Measurements from ENCODE around the gene ZYX. TPM values are rescaled to one million over a fixed set of nuclear protein-coding genes. Genes with fewer than 3 reads are reported as not detected.

Gene ZYX
- total RNA-seq, 1 donor from 2014 or later = 107 TPM

GRCh38 chr7:143345428-143345900 lies 35.7 kb upstream of the ZYX start:
- Mint-ChIP-seq H3K9me3 (no peaks in the 10 kb centered on the region), H3K4me1 (ENCODE audit: unreplicated experiment) (peaks cover 5% of the 10 kb centered on the region), H3K27ac (peak overlapping the region; percentile 15), H3K27me3 (peaks cover 38% of the 10 kb centered on the region), H3K36me3 (no peaks in the 10 kb centered on the region), H3K4me3 (peak overlapping the region; percentile 75)
- peak; percentile 69 for TF ChIP-seq CTCF (conservative IDR thresholded peaks at IDR 0.05)
- no peak for DNase-seq (ENCODE audit: extremely low spot score, unreplicated experiment)

GRCh38 chr7:143346018-143346417 lies 35.1 kb upstream of the ZYX start:
- Mint-ChIP-seq H3K36me3 (no peaks in the 10 kb centered on the region), H3K4me1 (ENCODE audit: unreplicated experiment) (peaks cover 5% of the 10 kb centered on the region), H3K9me3 (no peaks in the 10 kb centered on the region), H3K27me3 (peaks cover 38% of the 10 kb centered on the region), H3K27ac (no peak overlapping the region), H3K4me3 (peak overlapping the region; percentile 75)
- DNase-seq (ENCODE audit: extremely low spot score, unreplicated experiment) = no peak
- no peak for TF ChIP-seq CTCF (conservative IDR thresholded peaks at IDR 0.05)

- Mint-ChIP-seq H3K27me3 (peaks cover 44% of the 10 kb centered on the region), H3K9me3 (no peaks in the 10 kb centered on the region), H3K4me3 (no peak overlapping the region), H3K27ac (no peak overlapping the region), H3K4me1 (ENCODE audit: unreplicated experiment) (peaks cover 13% of the 10 kb centered on the region), H3K36me3 (no peaks in the 10 kb centered on the region)
- no peak for DNase-seq (ENCODE audit: extremely low spot score, unreplicated experiment)
- no peak for TF ChIP-seq CTCF (conservative IDR thresholded peaks at IDR 0.05)
Measured at GRCh38 chr7:143347950-143348349, 33.2 kb upstream of the ZYX start.

GRCh38 chr7:143351060-143351459 lies 30.1 kb upstream of the ZYX start:
- no peaks in the 10 kb centered on the region for H3K36me3 Mint-ChIP-seq
- no peak overlapping the region for H3K27ac Mint-ChIP-seq
- DNase-seq (ENCODE audit: extremely low spot score, unreplicated experiment) = no peak
- H3K27me3 Mint-ChIP-seq = peaks cover 42% of the 10 kb centered on the region
- peaks cover 9% of the 10 kb centered on the region for H3K4me1 Mint-ChIP-seq (ENCODE audit: unreplicated experiment)
- no peak for TF ChIP-seq CTCF (conservative IDR thresholded peaks at IDR 0.05)
- H3K4me3 Mint-ChIP-seq = no peak overlapping the region
- no peaks in the 10 kb centered on the region for H3K9me3 Mint-ChIP-seq

- Mint-ChIP-seq H3K9me3 (no peaks in the 10 kb centered on the region), H3K4me3 (no peak overlapping the region), H3K36me3 (no peaks in the 10 kb centered on the region), H3K27me3 (peaks cover 37% of the 10 kb centered on the region), H3K4me1 (ENCODE audit: unreplicated experiment) (peaks cover 9% of the 10 kb centered on the region), H3K27ac (no peak overlapping the region)
- no peak for DNase-seq (ENCODE audit: extremely low spot score, unreplicated experiment)
- no peak for TF ChIP-seq CTCF (conservative IDR thresholded peaks at IDR 0.05)
Measured at GRCh38 chr7:143351574-143351973, 29.6 kb upstream of the ZYX start.

- Mint-ChIP-seq H3K4me3 (no peak overlapping the region), H3K27me3 (peaks cover 34% of the 10 kb centered on the region), H3K27ac (peak overlapping the region; percentile 46), H3K9me3 (no peaks in the 10 kb centered on the region), H3K4me1 (ENCODE audit: unreplicated experiment) (peaks cover 9% of the 10 kb centered on the region), H3K36me3 (peaks cover 3% of the 10 kb centered on the region)
- no peak for DNase-seq (ENCODE audit: extremely low spot score, unreplicated experiment)
- no peak for TF ChIP-seq CTCF (conservative IDR thresholded peaks at IDR 0.05)
Measured at GRCh38 chr7:143352531-143353002, 28.6 kb upstream of the ZYX start.
